ENCODE results near the gene ZNF688. TPM values are rescaled to one million over a fixed set of nuclear protein-coding genes. Genes with fewer than 3 reads are reported as not detected.

The ZNF688 gene
- total RNA-seq, 4 donors from 2014 or later = 17.6 to 33.4 (median 23.5) TPM

- no peak for TF ChIP-seq CTCF (IDR thresholded peaks at IDR 0.05)
- TF ChIP-seq POLR2AphosphoS5 (IDR thresholded peaks at IDR 0.05) = no peak
- peaks cover 14 to 27% (median 23%) of the 10 kb centered on the region in 4 donors for H3K36me3 ChIP-seq
- no peaks in the 10 kb centered on the region for H3K27me3 ChIP-seq
- WGBS = 89% methylated on average over 21 of the region's 21 CpGs
- intact Hi-C loops (cut with DNase I) = loop anchor here (1.0 kb wide), 1 partner anchor 24 kb away; no protein-coding TSS in a partner anchor
- peak overlapping the region; percentile 70 to 89 (median 79) for H3K4me3 ChIP-seq
- DNase-seq (ENCODE audit: extremely low spot score) = no peak
- H3K27ac ChIP-seq (replicated peaks in 1 of 4) = peak overlapping the region; percentile 90 to 97 (median 92)
- no peaks in the 10 kb centered on the region for H3K9me3 ChIP-seq
- peaks cover 9 to 47% (median 41%) of the 10 kb centered on the region in 4 donors for H3K4me1 ChIP-seq
Measured at GRCh38 chr16:30558789-30559377, 12.6 kb downstream of the ZNF688 start.

GRCh38 chr16:30557957-30558788, 13.3 kb downstream of the ZNF688 start, which contains the start of gene ZNF764:
TSS of gene ZNF764 (minus strand) at chr16:30558374. CDS start at chr16:30558182, 192 bp downstream.
- intact Hi-C loops (cut with DNase I) = loop anchor here (1.0 kb wide), 1 partner anchor 23 kb away; no protein-coding TSS in a partner anchor
- H3K4me3 ChIP-seq = peak within 1 kb of the TSS; percentile 70 to 89 (median 79)
- peaks cover 9 to 52% (median 43%) of the 10 kb centered on the region in 4 donors for H3K4me1 ChIP-seq
- H3K9me3 ChIP-seq = no peaks in the 10 kb centered on the region
- peaks cover 14 to 34% (median 27%) of the 10 kb centered on the region in 4 donors for H3K36me3 ChIP-seq
- TF ChIP-seq POLR2AphosphoS5 (IDR thresholded peaks at IDR 0.05) (peak; percentile 81 to 85), POLR2A (IDR thresholded peaks at IDR 0.05; ENCODE audit: low read depth) (no peak), EP300 (IDR thresholded peaks at IDR 0.05) (no peak), CTCF (IDR thresholded peaks at IDR 0.05) (peak in 1 of 3 experiments; percentile 13)
- H3K27me3 ChIP-seq = no peaks in the 10 kb centered on the region
- WGBS = 0% methylated on average over 12 of the region's 74 CpGs
- H3K27ac ChIP-seq (replicated peaks in 1 of 4) = peak within 1 kb of the TSS; percentile 90 to 97 (median 92)
- peak; percentile 99 for DNase-seq (ENCODE audit: extremely low spot score)

GRCh38 chr16:30557707-30557956, 13.9 kb downstream of the ZNF688 start:
- TF ChIP-seq EP300 (IDR thresholded peaks at IDR 0.05) = no peak
- TF ChIP-seq POLR2AphosphoS5 (IDR thresholded peaks at IDR 0.05) = no peak
- TF ChIP-seq POLR2A (IDR thresholded peaks at IDR 0.05; ENCODE audit: low read depth) = no peak
- TF ChIP-seq CTCF (IDR thresholded peaks at IDR 0.05) = peak in 2 of 3 experiments; percentile 11 to 13
- peaks cover 9 to 53% (median 45%) of the 10 kb centered on the region in 4 donors for H3K4me1 ChIP-seq
- H3K27me3 ChIP-seq = no peaks in the 10 kb centered on the region
- H3K4me3 ChIP-seq = peak overlapping the region; percentile 70 to 89 (median 79)
- intact Hi-C loops (cut with DNase I) = no loop called here
- peak overlapping the region; percentile 90 to 97 (median 92) for H3K27ac ChIP-seq (replicated peaks in 1 of 4)
- WGBS = 2% methylated on average over 13 of the region's 17 CpGs
- DNase-seq (ENCODE audit: extremely low spot score) = no peak
- H3K36me3 ChIP-seq = peaks cover 14 to 39% (median 31%) of the 10 kb centered on the region in 4 donors
- no peaks in the 10 kb centered on the region for H3K9me3 ChIP-seq

GRCh38 chr16:30556125-30556473, 15.4 kb downstream of the ZNF688 start:
- no peak for DNase-seq (ENCODE audit: extremely low spot score)
- intact Hi-C loops (cut with DNase I) = no loop called here

More at GRCh38 chr16:30556125-30556473, 15.4 kb downstream of the ZNF688 start:
- TF ChIP-seq CTCF (IDR thresholded peaks at IDR 0.05) = no peak
- TF ChIP-seq POLR2AphosphoS5 (IDR thresholded peaks at IDR 0.05) = no peak
- TF ChIP-seq POLR2A (IDR thresholded peaks at IDR 0.05; ENCODE audit: low read depth) = no peak
- TF ChIP-seq EP300 (IDR thresholded peaks at IDR 0.05) = no peak
- WGBS = 52% methylated on average over 10 of the region's 10 CpGs
- Histone ChIP-seq H3K4me1 (peaks cover 9 to 47% (median 39%) of the 10 kb centered on the region in 4 donors), H3K27me3 (no peaks in the 10 kb centered on the region), H3K27ac (replicated peaks in 1 of 4) (peak overlapping the region in 2 of 4 donors; percentile 8 to 17), H3K36me3 (peaks cover 14 to 40% (median 31%) of the 10 kb centered on the region in 4 donors), H3K9me3 (no peaks in the 10 kb centered on the region), H3K4me3 (no peak overlapping the region)
